H9 (cell line): ENCODE results near the gene CERK. TPM values are rescaled to one million over a fixed set of nuclear protein-coding genes. Genes with fewer than 3 reads are reported as not detected.

Experiments used
- DNase-seq: peaks from one replicate; pipeline ENCODE4 v3.0.0-alpha.2; 2017
- H2AFZ ChIP-seq: one replicate; pipeline ENCODE4 v1.6.1; 2013; ENCODE audit warnings: mild to moderate bottlenecking, low read length, control low read depth, moderate library complexity
- H2AK5ac ChIP-seq: 2 replicates; pipeline ENCODE4 v1.6.1; 2013; ENCODE audit warnings: low read length, control low read depth, mixed read lengths; ENCODE audit not compliant: insufficient read length
- H2BK120ac ChIP-seq: one replicate; pipeline ENCODE4 v1.6.1; 2013; ENCODE audit warnings: low read depth, mild to moderate bottlenecking, low read length, control low read depth, inconsistent platforms; ENCODE audit not compliant: poor library complexity, severe bottlenecking
- H2BK12ac ChIP-seq: 2 replicates; pipeline ENCODE4 v1.6.1; 2013; ENCODE audit warnings: low read length, control low read depth, mixed read lengths, low read depth; ENCODE audit not compliant: insufficient read length
- H2BK15ac ChIP-seq: 2 replicates; pipeline ENCODE4 v1.6.1; 2013; ENCODE audit warnings: low read depth, low read length, control low read depth
- H2BK20ac ChIP-seq: one replicate; pipeline ENCODE4 v1.6.1; 2013; ENCODE audit warnings: low read depth, mild to moderate bottlenecking, low read length, control low read depth, inconsistent platforms; ENCODE audit not compliant: poor library complexity, severe bottlenecking
- H2BK5ac ChIP-seq: 2 replicates; pipeline ENCODE4 v1.6.1; 2013; ENCODE audit warnings: low read length, control low read depth, mixed read lengths; ENCODE audit not compliant: insufficient read length
- H3K14ac ChIP-seq: 2 replicates; pipeline ENCODE4 v1.6.1; 2013; ENCODE audit warnings: low read length, control low read depth; ENCODE audit not compliant: insufficient read depth
- H3K18ac ChIP-seq: 2 replicates; pipeline ENCODE4 v1.6.1; 2013; ENCODE audit warnings: low read depth, mild to moderate bottlenecking, mixed read lengths, low read length, control low read depth; ENCODE audit not compliant: insufficient read length
- H3K23ac ChIP-seq: 2 replicates; pipeline ENCODE4 v1.6.1; 2013; ENCODE audit warnings: low read length, control low read depth, mixed read lengths, low read depth; ENCODE audit not compliant: insufficient read length
- H3K23me2 ChIP-seq: 2 replicates; pipeline ENCODE4 v1.6.1; 2013; ENCODE audit warnings: low read depth, mild to moderate bottlenecking, mixed read lengths, low read length, control low read depth; ENCODE audit not compliant: insufficient read length, poor library complexity, severe bottlenecking
- H3K27ac ChIP-seq: 2 replicates; pipeline ENCODE4 v1.5.1; 2013; ENCODE audit warnings: low read length, control low read depth, mixed read lengths, low read depth; ENCODE audit not compliant: insufficient read length
- H3K27me3 ChIP-seq: 2 replicates; pipeline ENCODE4 v1.6.1; 2013; ENCODE audit warnings: low read length, control low read depth, inconsistent platforms; ENCODE audit not compliant: insufficient read depth
- H3K4ac ChIP-seq: 2 replicates; pipeline ENCODE4 v1.6.1; 2013; ENCODE audit warnings: low read depth, mild to moderate bottlenecking, control low read depth, inconsistent platforms, low read length, moderate library complexity
- H3K4me1 ChIP-seq: 2 replicates; pipeline ENCODE4 v1.6.1; 2013; ENCODE audit warnings: low read length, control low read depth, inconsistent platforms; ENCODE audit not compliant: insufficient read depth
- H3K4me2 ChIP-seq: 2 replicates; pipeline ENCODE4 v1.6.1; 2013; ENCODE audit warnings: low read length, control low read depth, mixed read lengths; ENCODE audit not compliant: insufficient read length, insufficient read depth
- H3K56ac ChIP-seq: 2 replicates; pipeline ENCODE4 v1.6.1; 2013; ENCODE audit warnings: low read depth, mild to moderate bottlenecking, mixed read lengths, low read length, control low read depth; ENCODE audit not compliant: insufficient read length
- H3K79me1 ChIP-seq: 2 replicates; pipeline ENCODE4 v1.6.1; 2013; ENCODE audit warnings: low read depth, mild to moderate bottlenecking, moderate library complexity, low read length, control low read depth, inconsistent platforms; ENCODE audit not compliant: insufficient read depth, poor library complexity, severe bottlenecking
- H3K79me2 ChIP-seq: 2 replicates; pipeline ENCODE4 v1.6.1; 2013; ENCODE audit warnings: low read length, control low read depth, inconsistent platforms; ENCODE audit not compliant: insufficient read depth
- H3K9ac ChIP-seq: 2 replicates; pipeline ENCODE4 v1.6.1; 2013; ENCODE audit warnings: low read length, control low read depth, mixed read lengths; ENCODE audit not compliant: insufficient read length; ENCODE audit errors: extremely low read depth
- H3K9me3 ChIP-seq: one replicate; pipeline ENCODE4 v1.6.1; 2013; ENCODE audit warnings: low read depth, low read length, inconsistent platforms; ENCODE audit not compliant: control insufficient read depth
- H3T11ph ChIP-seq: one replicate; pipeline ENCODE4 v1.6.1; 2013; ENCODE audit warnings: mild to moderate bottlenecking, low read length, control low read depth, inconsistent platforms
- H4K20me1 ChIP-seq: one replicate; pipeline ENCODE4 v1.6.1; 2013; ENCODE audit not compliant: control insufficient read depth, insufficient read length, insufficient read depth
- H4K5ac ChIP-seq: 2 replicates; pipeline ENCODE4 v1.6.1; 2013; ENCODE audit warnings: low read depth, mild to moderate bottlenecking, mixed read lengths, low read length, control low read depth; ENCODE audit not compliant: insufficient read length
- H4K8ac ChIP-seq: replicated peaks from 2 replicates; pipeline ENCODE4 v1.6.1; 2013; ENCODE audit warnings: low read length, control low read depth, mixed read lengths, low read depth; ENCODE audit not compliant: insufficient read length
- H4K91ac ChIP-seq: 2 replicates; pipeline ENCODE4 v1.6.1; 2013; ENCODE audit warnings: low read depth, mild to moderate bottlenecking, moderate library complexity, mixed read lengths, low read length, control low read depth; ENCODE audit not compliant: insufficient read length
- H3K27ac Mint-ChIP-seq, 3 experiments: 2 replicates in 2 of 3; 3 replicates in 1 of 3; pipeline ENCODE4 v1.8.0; 2020 to 2021; ENCODE audit warnings: mixed read lengths in 3 of 3, mild to moderate bottlenecking in 1 of 3, moderate library complexity in 1 of 3
- H3K27me3 Mint-ChIP-seq: 2 replicates; pipeline ENCODE4 v1.8.0; 2021; ENCODE audit warnings: low read depth, mild to moderate bottlenecking, moderate library complexity, mixed read lengths
- H3K36me3 Mint-ChIP-seq, 3 experiments: 2 replicates in 2 of 3; 3 replicates in 1 of 3; pipeline ENCODE4 v1.8.0; 2020 to 2021; ENCODE audit warnings: low read depth in 3 of 3, mixed read lengths in 3 of 3; ENCODE audit not compliant: insufficient read depth in 1 of 3
- H3K4me1 Mint-ChIP-seq, 2 experiments: 2 replicates each; pipeline ENCODE4 v1.8.0; 2020; ENCODE audit warnings: mixed read lengths in 2 of 2
- H3K4me3 Mint-ChIP-seq, 2 experiments: 2 replicates in 1 of 2; 3 replicates in 1 of 2; pipeline ENCODE4 v1.8.0; 2020 to 2021; ENCODE audit warnings: mild to moderate bottlenecking in 2 of 2, mixed read lengths in 2 of 2, moderate library complexity in 1 of 2
- H3K9me3 Mint-ChIP-seq, 2 experiments: 2 replicates in 1 of 2; 3 replicates in 1 of 2; pipeline ENCODE4 v1.8.0; 2020; ENCODE audit warnings: mild to moderate bottlenecking in 2 of 2, mixed read lengths in 2 of 2, moderate library complexity in 1 of 2
- CTCF ChIP-seq: fragments of 200-600 bp; sonication (generic); conservative IDR thresholded peaks from 3 replicates; pipeline ENCODE4 v1.8.0; 2021; ENCODE audit warnings: antibody characterized with exemption, mild to moderate bottlenecking
- WGBS: extraction: QIAGEN DNeasy Blood & Tissue Kit; methylation state at CpG from one replicate; pipeline ENCODE4 v1.1.7; 2013; ENCODE audit warnings: missing lambda C conversion rate, low lambda C conversion rate, mixed read lengths; ENCODE audit not compliant: insufficient read length; ENCODE audit errors: extremely low coverage; 5-methylcytosine and 5-hydroxymethylcytosine counted together
- total RNA-seq: library from RNA; stranded (reverse); gene quantifications from 2 replicates; pipeline ENCODE4 v1.2.1, GENCODE V29; 2021

Gene CERK
- total RNA-seq, 1 experiment from 2014 or later, result 47.1 TPM

GRCh38 chr22:46676479-46676878 lies 61.6 kb downstream of the CERK start:
- Histone ChIP-seq H2BK20ac (no peak overlapping the region), H3K4ac (no peak overlapping the region), H3K4me1 (no peaks in the 10 kb centered on the region), H3K14ac (no peak overlapping the region), H3K27me3 (no peaks in the 10 kb centered on the region), H3K56ac (no peak overlapping the region), H2AFZ (no peak overlapping the region), H2BK120ac (no peak overlapping the region), H2BK15ac (no peak overlapping the region), H4K20me1 (no peaks in the 10 kb centered on the region), H3T11ph (no peak overlapping the region), H3K23ac (no peak overlapping the region), H3K9ac (no peak overlapping the region), H3K27ac (no peak overlapping the region), H4K5ac (no peak overlapping the region), H2BK12ac (no peak overlapping the region), H4K8ac (no peak overlapping the region), H2AK5ac (no peak overlapping the region), H3K4me2 (no peak overlapping the region), H3K23me2 (no peaks in the 10 kb centered on the region), H3K79me1 (no peaks in the 10 kb centered on the region), H3K9me3 (no peaks in the 10 kb centered on the region), H2BK5ac (no peak overlapping the region), H4K91ac (no peak overlapping the region), H3K79me2 (no peaks in the 10 kb centered on the region), H3K18ac (no peak overlapping the region)
- no CpG with 5 or more reads among the region's 15 CpGs for WGBS
- Mint-ChIP-seq H3K9me3 (no peaks in the 10 kb centered on the region), H3K27ac (no peak overlapping the region), H3K4me3 (no peak overlapping the region), H3K36me3 (peaks cover 0 to 3% (median 0%) of the 10 kb centered on the region in 3 experiments; a peak in 1 of 7 replicates), H3K27me3 (no peaks in the 10 kb centered on the region), H3K4me1 (no peaks in the 10 kb centered on the region)
- TF ChIP-seq CTCF, result no peak
- DNase-seq, result no peak
